GM23338 (cell line): ENCODE results near the gene A2ML1. TPM values are rescaled to one million over a fixed set of nuclear protein-coding genes. Genes with fewer than 3 reads are reported as not detected.

ENCODE experiments used
- ATAC-seq: fragments of 200-7000 bp; cut with Tn5 transposase; 3 replicates; pipeline ENCODE4 v1.9.1; 2020
- DNase-seq: peaks from one replicate; pipeline ENCODE4 v3.0.0-alpha.2; 2015; ENCODE audit warnings: low spot score
- H2AFZ ChIP-seq: fragments of 200-600 bp; sonication (generic); 2 replicates; pipeline ENCODE4 v1.8.0; 2016; ENCODE audit warnings: antibody characterized with exemption, mild to moderate bottlenecking, moderate library complexity
- H3F3A ChIP-seq: fragments of 200-600 bp; sonication (generic); replicated peaks from 2 replicates; pipeline ENCODE4 v1.8.0; 2017; ENCODE audit warnings: antibody characterized with exemption, mixed run types, low read depth
- H3K27ac ChIP-seq: fragments of 200-600 bp; sonication (generic); 2 replicates; pipeline ENCODE4 v1.6.1; 2016; ENCODE audit warnings: low read depth
- H3K27me3 ChIP-seq: fragments of 200-600 bp; sonication (generic); 2 replicates; pipeline ENCODE4 v1.8.0; 2016; ENCODE audit warnings: mild to moderate bottlenecking, mixed run types, moderate library complexity; ENCODE audit not compliant: insufficient read depth
- H3K36me3 ChIP-seq: fragments of 200-600 bp; sonication (generic); 2 replicates; pipeline ENCODE4 v1.8.0; 2016; ENCODE audit warnings: mild to moderate bottlenecking; ENCODE audit not compliant: insufficient read depth
- H3K4me1 ChIP-seq: fragments of 200-600 bp; sonication (generic); 2 replicates; pipeline ENCODE4 v1.8.0; 2016; ENCODE audit warnings: mild to moderate bottlenecking, moderate library complexity; ENCODE audit not compliant: insufficient read depth
- H3K4me2 ChIP-seq: fragments of 200-600 bp; sonication (generic); 2 replicates; pipeline ENCODE4 v1.7.1; 2017; ENCODE audit warnings: mixed run types
- H3K4me3 ChIP-seq: fragments of 200-600 bp; sonication (generic); 2 replicates; pipeline ENCODE4 v1.6.1; 2016; ENCODE audit warnings: mixed run types
- H3K79me2 ChIP-seq: fragments of 200-600 bp; sonication (generic); replicated peaks from 2 replicates; pipeline ENCODE4 v1.8.0; 2017; ENCODE audit warnings: mild to moderate bottlenecking; ENCODE audit not compliant: insufficient read depth
- H3K9me2 ChIP-seq: fragments of 200-600 bp; sonication (generic); 2 replicates; pipeline ENCODE4 v1.8.0; 2017; ENCODE audit not compliant: insufficient read depth
- H4K20me1 ChIP-seq: fragments of 200-600 bp; sonication (generic); replicated peaks from 2 replicates; pipeline ENCODE4 v1.8.0; 2017; ENCODE audit warnings: mild to moderate bottlenecking; ENCODE audit not compliant: insufficient read depth
- H3K27ac Mint-ChIP-seq: 2 replicates; pipeline ENCODE4 v1.8.0; 2020; ENCODE audit warnings: inconsistent platforms, mild to moderate bottlenecking, moderate library complexity, mixed read lengths
- H3K27me3 Mint-ChIP-seq: 3 replicates; pipeline ENCODE4 v1.8.0; 2022; ENCODE audit warnings: low read depth, mild to moderate bottlenecking, moderate library complexity, mixed read lengths, inconsistent platforms; ENCODE audit not compliant: insufficient read depth, poor library complexity
- H3K36me3 Mint-ChIP-seq: 3 replicates; pipeline ENCODE4 v1.8.0; 2021; ENCODE audit warnings: low read depth, mild to moderate bottlenecking, inconsistent platforms, moderate library complexity, mixed read lengths
- H3K4me1 Mint-ChIP-seq: 3 replicates; pipeline ENCODE4 v1.8.0; 2020; ENCODE audit warnings: mild to moderate bottlenecking, inconsistent platforms, mixed read lengths
- H3K4me3 Mint-ChIP-seq: 3 replicates; pipeline ENCODE4 v1.8.0; 2021; ENCODE audit warnings: moderate library complexity, mild to moderate bottlenecking, inconsistent platforms, mixed read lengths
- H3K9me3 Mint-ChIP-seq: 3 replicates; pipeline ENCODE4 v1.8.0; 2020; ENCODE audit warnings: moderate library complexity, mild to moderate bottlenecking, inconsistent platforms, mixed read lengths
- CREB1 ChIP-seq: fragments of 250-450 bp; sonication (Bioruptor Pico); IDR thresholded peaks from 2 replicates; pipeline ENCODE4 v1.5.0; 2020; ENCODE audit warnings: low read depth, mild to moderate bottlenecking, moderate library complexity
- CTCF ChIP-seq, 2 experiments: fragments of 200-600 bp in 1 of 2; sonication (generic) in 1 of 2; conservative IDR thresholded peaks; 2 replicates each; pipeline versions ENCODE4 v1.5.1 to v1.6.1; 2016 to 2017; ENCODE audit warnings: antibody characterized with exemption in 2 of 2, low read depth in 2 of 2, mild to moderate bottlenecking in 2 of 2, moderate library complexity in 1 of 2
- EZH2 ChIP-seq: fragments of 200-600 bp; sonication (generic); IDR thresholded peaks from one replicate; pipeline ENCODE4 v1.8.0; 2017; ENCODE audit warnings: antibody characterized with exemption, mild to moderate bottlenecking, low read depth; ENCODE audit not compliant: unreplicated experiment
- EZH2phosphoT487 ChIP-seq: fragments of 200-600 bp; sonication (generic); IDR thresholded peaks from one replicate; pipeline ENCODE4 v1.8.1; 2018; ENCODE audit warnings: antibody characterized with exemption; ENCODE audit not compliant: unreplicated experiment
- NANOG ChIP-seq: IDR thresholded peaks from 2 replicates; pipeline ENCODE4 v1.6.1; 2016; ENCODE audit warnings: antibody characterized with exemption, borderline replicate concordance
- POLR2AphosphoS5 ChIP-seq: IDR thresholded peaks from 2 replicates; pipeline ENCODE4 v1.6.1; 2016; ENCODE audit warnings: antibody characterized with exemption, low read depth
- STAT1 ChIP-seq: IDR thresholded peaks from one replicate; pipeline ENCODE4 v1.6.1; 2016; ENCODE audit warnings: antibody characterized with exemption; ENCODE audit not compliant: unreplicated experiment
- ZNF331 ChIP-seq: fragments of 250-450 bp; sonication (Bioruptor Pico); IDR thresholded peaks from 2 replicates; pipeline ENCODE4 v1.5.0; 2020; ENCODE audit warnings: low read depth, mild to moderate bottlenecking, moderate library complexity
- ZNF462 ChIP-seq: fragments of 250-450 bp; sonication (Bioruptor Pico); IDR thresholded peaks from 2 replicates; pipeline ENCODE4 v1.5.0; 2020; ENCODE audit warnings: mild to moderate bottlenecking, moderate library complexity
- polyA plus RNA-seq: library from polyadenylated mRNA; unstranded; fragments of >200 nt; fragmentation: Nextera tagmentation; extraction: Ambion mirVana; gene quantifications from 2 replicates; pipeline ENCODE4 v1.2.1, GENCODE V29; 2016
- total RNA-seq: library from RNA; depleted of rRNA; stranded (reverse); fragments of >200 nt; shearing (Covaris generic); gene quantifications from 2 replicates; pipeline ENCODE4 v1.2.3, GENCODE V29; 2014

Gene A2ML1
- total and polyA plus RNA-seq, 2 experiments from 2014 or later: 3.8 to 6.0 TPM

GRCh38 chr12:8844665-8845064 lies 22.2 kb downstream of the A2ML1 start:
- Histone ChIP-seq H3K79me2 (no peaks in the 10 kb centered on the region), H4K20me1 (no peaks in the 10 kb centered on the region), H3K27ac (no peak overlapping the region), H3K4me3 (no peak overlapping the region), H3K36me3 (0 out of 2 replicates have a peak, but pooled peaks cover 6% of the 10 kb centered on the region), H3K9me2 (no peaks in the 10 kb centered on the region), H3K4me1 (no peaks in the 10 kb centered on the region), H3F3A (0 out of 2 replicates have a peak, but pooled peaks cover 9% of the 10 kb centered on the region), H3K4me2 (no peak overlapping the region), H2AFZ (no peak overlapping the region), H3K27me3 (no peaks in the 10 kb centered on the region)
- Mint-ChIP-seq H3K27ac (no peak overlapping the region), H3K27me3 (peaks cover 7% of the 10 kb centered on the region), H3K9me3 (no peaks in the 10 kb centered on the region), H3K4me1 (no peaks in the 10 kb centered on the region), H3K36me3 (peaks cover 25% of the 10 kb centered on the region; the same call in 2 of the 3 replicates), H3K4me3 (no peak overlapping the region)
- no peak for DNase-seq
- TF ChIP-seq CTCF (conservative IDR thresholded peaks at IDR 0.05; ENCODE audit: low read depth in 2 of 2): no peak
- ATAC-seq: no peak

- Histone ChIP-seq H3F3A (0 out of 2 replicates have a peak, but pooled peaks cover 9% of the 10 kb centered on the region), H2AFZ (no peak overlapping the region), H3K79me2 (no peaks in the 10 kb centered on the region), H3K27ac (no peak overlapping the region), H3K9me2 (no peaks in the 10 kb centered on the region), H3K4me1 (no peaks in the 10 kb centered on the region), H3K36me3 (peaks cover 6% of the 10 kb centered on the region; the same call in 1 of the 2 replicates), H3K27me3 (no peaks in the 10 kb centered on the region), H4K20me1 (no peaks in the 10 kb centered on the region), H3K4me2 (no peak overlapping the region), H3K4me3 (no peak overlapping the region)
- Mint-ChIP-seq H3K27ac (no peak overlapping the region), H3K36me3 (peaks cover 36% of the 10 kb centered on the region), H3K9me3 (no peaks in the 10 kb centered on the region), H3K27me3 (peaks cover 9% of the 10 kb centered on the region), H3K4me3 (no peak overlapping the region), H3K4me1 (no peaks in the 10 kb centered on the region)
- DNase-seq (no peak), ATAC-seq (no peak)
- TF ChIP-seq POLR2AphosphoS5 (no peak), CREB1 (CRISPR knock-in tag) (no peak), STAT1 (no peak), EZH2 (no peak), NANOG (no peak), EZH2phosphoT487 (no peak), ZNF462 (CRISPR knock-in tag) (no peak), ZNF331 (no peak)
These were observed 23.9 kb downstream of the A2ML1 start for GRCh38 chr12:8846305-8846704.
